AG04449 (cell line): ENCODE results near the gene ANXA1.

ENCODE experiments used
- CTCF ChIA-PET: fragments of 350-600 bp; formaldehyde crosslinking; extraction: SDS; loops from one replicate; lab custom pipeline; 2021; ENCODE audit warnings: antibody characterized with exemption; lab: Yijun Ruan, JAX
- POLR2A ChIA-PET: fragments of 400-600, 350-600 bp; formaldehyde crosslinking; extraction: SDS; loops from one replicate; lab custom pipeline; 2020; ENCODE audit warnings: antibody characterized with exemption, inconsistent platforms; lab: Yijun Ruan, JAX
- DNase-seq: peaks from one replicate; pipeline ENCODE4 v3.0.0-alpha.2; 2010; ENCODE audit warnings: low read depth, low spot score
- H3K4me3 ChIP-seq: 2 replicates; pipeline ENCODE4 v1.5.1; 2011; ENCODE audit warnings: low read depth, mild to moderate bottlenecking, control low read depth, low read length
- CTCF ChIP-seq: IDR thresholded peaks from one replicate; pipeline ENCODE4 v1.5.1; 2011; ENCODE audit warnings: mild to moderate bottlenecking, moderate library complexity, low read length, control low read depth, inconsistent platforms; ENCODE audit not compliant: insufficient read depth; ENCODE audit errors: missing control alignments

ANXA1 gene

DNA sequence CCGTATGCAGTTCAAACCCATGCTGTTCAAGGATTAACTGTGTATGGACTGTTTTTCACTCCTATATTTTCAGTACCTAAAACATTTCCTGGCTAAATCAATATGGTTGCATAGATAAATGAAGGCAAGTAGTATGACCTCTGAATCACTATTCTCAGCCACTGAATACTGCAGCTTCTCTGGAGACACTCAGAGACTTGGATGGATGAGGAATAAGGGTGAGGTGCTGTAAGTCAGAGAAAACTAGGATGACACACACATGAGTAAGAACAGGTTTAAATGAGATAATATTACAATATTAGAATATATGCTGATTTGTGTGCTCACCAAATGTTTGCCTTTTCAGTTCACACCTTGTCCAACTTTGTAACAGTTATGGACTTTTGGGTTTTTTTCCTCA lies 26.0 kb upstream of the ANXA1 start:
- ChIA-PET POLR2A (no interaction called here), CTCF (interaction anchor here (0.6 to 1.4 kb wide), 4 partner anchors 10 to 75 kb away, joined by 3 to 4 read pairs (median 3); no protein-coding TSS in a partner anchor)
- DNase-seq, result no peak
- TF ChIP-seq CTCF, result no peak
- no peak overlapping the region for H3K4me3 ChIP-seq

- TF ChIP-seq CTCF, result no peak
- H3K4me3 ChIP-seq, result no peak overlapping the region
- CTCF ChIA-PET, result interaction anchor here (1.1 to 1.3 kb wide), 2 partner anchors 10 to 20 kb away, joined by 3 to 4 read pairs; no protein-coding TSS in a partner anchor
- POLR2A ChIA-PET, result no interaction called here
- DNase-seq, result no peak
Observed at GRCh38 chr9:73129941-73130685, 21.6 kb upstream of the ANXA1 start.

DNA sequence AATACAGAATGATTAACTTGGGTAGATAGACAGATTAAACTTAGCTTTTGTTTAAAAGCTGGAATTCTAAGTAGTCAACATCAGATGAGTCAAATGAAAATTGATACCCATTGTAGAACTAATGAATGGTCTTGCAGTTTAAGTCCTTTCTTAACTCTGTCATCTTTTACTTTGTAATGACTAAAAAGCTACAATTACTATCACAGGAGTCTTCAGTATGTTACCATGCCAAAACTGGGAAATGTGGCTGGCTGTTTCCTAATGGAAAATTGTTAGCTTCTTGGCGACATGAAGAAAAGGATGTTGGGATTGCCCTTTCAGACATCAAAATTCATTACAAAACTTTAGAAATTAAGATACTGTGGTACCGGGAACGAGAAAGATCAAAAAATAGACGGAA lies 20.2 kb upstream of the ANXA1 start:
- H3K4me3 ChIP-seq, result no peak overlapping the region
- no peak for DNase-seq
- no peak for TF ChIP-seq CTCF
- ChIA-PET CTCF (interaction anchor here (0.6 to 1.3 kb wide), 4 partner anchors 12 to 24 kb away, joined by 3 to 4 read pairs (median 3); no protein-coding TSS in a partner anchor), POLR2A (no interaction called here)

GRCh38 chr9:73132034-73132776 lies 19.5 kb upstream of the ANXA1 start:
- peak overlapping the region; percentile 58 for H3K4me3 ChIP-seq
- DNase-seq, result no peak
- CTCF ChIA-PET, result interaction anchor here (1.0 to 1.8 kb wide), 5 partner anchors 21 to 310 kb away, joined by 3 to 5 read pairs (median 3); no protein-coding TSS in a partner anchor
- TF ChIP-seq CTCF, result no peak
- POLR2A ChIA-PET, result interaction anchor here (0.9 kb wide), 1 partner anchor 21 kb away, joined by 3 read pairs; no protein-coding TSS in a partner anchor

GRCh38 chr9:73133022-73133651 lies 18.5 kb upstream of the ANXA1 start:
- CTCF ChIA-PET, result interaction anchor here (1.0 to 1.8 kb wide), 5 partner anchors 16 to 310 kb away, joined by 3 to 5 read pairs (median 3); no protein-coding TSS in a partner anchor

More at GRCh38 chr9:73133022-73133651, 18.5 kb upstream of the ANXA1 start:
- no peak overlapping the region for H3K4me3 ChIP-seq
- POLR2A ChIA-PET, result interaction anchor here (0.9 kb wide), 1 partner anchor 20 kb away, joined by 3 read pairs; no protein-coding TSS in a partner anchor
- DNase-seq, result no peak
- no peak for TF ChIP-seq CTCF
